Head of caudate nucleus (tissue), 42 donors: ENCODE measurements around the gene NHEJ1.

Experiments
- DNase-seq, 42 donors: peaks; one replicate each; pipeline versions ENCODE4 v3.0.0 to v3.0.0-alpha.2; 2020 to 2021; ENCODE audit warnings: mixed read lengths in 7 of 42
- intact Hi-C: fragments of 100-400 bp; cut with DNase I; formaldehyde crosslinking; loops from one replicate; pipeline ENCODE4 v1.15.0; 2022

Gene NHEJ1

GRCh38 chr2:219140722-219141121, 19.9 kb downstream of the NHEJ1 start:
- no peak for DNase-seq
- intact Hi-C loops, result no loop called here

GRCh38 chr2:219133976-219134375, 26.6 kb downstream of the NHEJ1 start:
- intact Hi-C loops, result no loop called here
- DNase-seq, result no peak

GRCh38 chr2:219131744-219132143, 28.9 kb downstream of the NHEJ1 start:
- DNase-seq, result no peak
- intact Hi-C loops, result no loop called here

- no peak for DNase-seq
- intact Hi-C loops, result no loop called here
Observed at GRCh38 chr2:219131327-219131726, 29.3 kb downstream of the NHEJ1 start.

- no peak for DNase-seq
- intact Hi-C loops, result no loop called here
Observed at GRCh38 chr2:219129589-219129988, 31.0 kb downstream of the NHEJ1 start.

- DNase-seq, result no peak
Observed at GRCh38 chr2:219128396-219128795, 32.2 kb downstream of the NHEJ1 start.

GRCh38 chr2:219127037-219127635, 33.5 kb downstream of the NHEJ1 start:
- intact Hi-C loops, result no loop called here
- no peak for DNase-seq

More at GRCh38 chr2:219128396-219128795, 32.2 kb downstream of the NHEJ1 start:
- intact Hi-C loops, result no loop called here

- DNase-seq, result no peak
- intact Hi-C loops, result no loop called here
Observed at GRCh38 chr2:219126555-219126954, 34.1 kb downstream of the NHEJ1 start.

- DNase-seq, result no peak
- intact Hi-C loops, result no loop called here
Observed at GRCh38 chr2:219125886-219126270, 34.7 kb downstream of the NHEJ1 start.

- no peak for DNase-seq
- intact Hi-C loops, result no loop called here
Observed at GRCh38 chr2:219125225-219125885, 35.3 kb downstream of the NHEJ1 start.

GRCh38 chr2:219124381-219125110, 36.1 kb downstream of the NHEJ1 start:
- intact Hi-C loops, result no loop called here
- DNase-seq, result no peak

GRCh38 chr2:219123356-219124135, 37.1 kb downstream of the NHEJ1 start:
- DNase-seq, result no peak
- intact Hi-C loops, result no loop called here

- DNase-seq, result peak in 3 of 42 donors; percentile 10 to 23 (median 11)
- intact Hi-C loops, result no loop called here
Observed at GRCh38 chr2:219122202-219122980, 38.2 kb downstream of the NHEJ1 start.

GRCh38 chr2:219120082-219120481, 40.5 kb downstream of the NHEJ1 start:
- intact Hi-C loops, result no loop called here
- no peak for DNase-seq

- intact Hi-C loops, result loop anchor here (10.0 kb wide), 2 partner anchors 65 to 125 kb away; partner anchors contain the start of gene CRYBA2
- DNase-seq, result peak; percentile 47 to 92 (median 78)
Observed at GRCh38 chr2:219119422-219120043, 41.1 kb downstream of the NHEJ1 start.

GRCh38 chr2:219118504-219118903, 42.1 kb downstream of the NHEJ1 start:
- intact Hi-C loops, result loop anchor here (10.0 kb wide), 2 partner anchors 64 to 124 kb away; partner anchors contain the start of gene CRYBA2
- DNase-seq, result no peak

- intact Hi-C loops, result loop anchor here (10.0 kb wide), 2 partner anchors 62 to 122 kb away; partner anchors contain the start of gene CRYBA2
- no peak for DNase-seq
Observed at GRCh38 chr2:219116776-219117646, 43.6 kb downstream of the NHEJ1 start.
